Spleen (tissue), 11 donors: ENCODE data around the gene AKT1S1. TPM values are rescaled to one million over a fixed set of nuclear protein-coding genes. Genes with fewer than 3 reads are reported as not detected.

Experiments
- DNase-seq: peaks from one replicate; pipeline ENCODE4 v3.0.0-alpha.2; 2020
- H3K27ac ChIP-seq, 8 donors: fragments of 200-600 bp; sonication (generic) in 7 of 8; 1 replicate in 4 of 8; 2 replicates in 4 of 8; pipeline versions ENCODE4 v1.5.0 to v1.8.0; 2016 to 2021; ENCODE audit warnings: inconsistent platforms in 4 of 8, mild to moderate bottlenecking in 4 of 8, moderate library complexity in 1 of 8
- H3K27me3 ChIP-seq, 7 donors: fragments of 200-600 bp; sonication (generic) in 6 of 7; replicated peaks in 1 of 7; 1 replicate in 4 of 7; 2 replicates in 3 of 7; pipeline versions ENCODE4 v1.5.0 to v1.8.0; 2016 to 2021; ENCODE audit warnings: inconsistent platforms in 3 of 7, mild to moderate bottlenecking in 1 of 7
- H3K36me3 ChIP-seq, 6 donors: fragments of 200-600 bp; sonication (generic) in 5 of 6; 1 replicate in 4 of 6; 2 replicates in 2 of 6; pipeline versions ENCODE4 v1.5.0 to v1.8.0; 2016 to 2021; ENCODE audit warnings: inconsistent platforms in 2 of 6
- H3K4me1 ChIP-seq, 6 donors: fragments of 200-600 bp; sonication (generic) in 5 of 6; 1 replicate in 3 of 6; 2 replicates in 3 of 6; pipeline versions ENCODE4 v1.5.0 to v1.8.0; 2016 to 2021; ENCODE audit warnings: inconsistent platforms in 3 of 6
- H3K4me3 ChIP-seq, 8 donors: fragments of 200-600 bp; sonication (generic) in 7 of 8; 1 replicate in 4 of 8; 2 replicates in 4 of 8; pipeline versions ENCODE4 v1.5.0 to v1.8.0; 2016 to 2021; ENCODE audit warnings: inconsistent platforms in 4 of 8, mild to moderate bottlenecking in 4 of 8, moderate library complexity in 2 of 8
- H3K9me3 ChIP-seq, 8 donors: fragments of 200-600 bp; sonication (generic) in 7 of 8; 1 replicate in 4 of 8; 2 replicates in 4 of 8; pipeline versions ENCODE4 v1.5.0 to v1.8.0; 2016 to 2021; ENCODE audit warnings: inconsistent platforms in 4 of 8
- CTCF ChIP-seq, 11 experiments: fragments of 200-600 bp in 7 of 11; fragments of 450-650 bp in 4 of 11; sonication (generic) in 4 of 11; IDR thresholded peaks in 8 of 11; conservative IDR thresholded peaks in 3 of 11; 1 replicate in 7 of 11; 2 replicates in 4 of 11; pipeline versions ENCODE4 v1.4.0 to v1.8.0; 2016 to 2021; ENCODE audit warnings: antibody characterized with exemption in 11 of 11, inconsistent platforms in 4 of 11, mild to moderate bottlenecking in 1 of 11
- POLR2A ChIP-seq, 3 donors: fragments of 450-650 bp; IDR thresholded peaks; one replicate each; pipeline ENCODE4 v1.5.1; 2017; ENCODE audit warnings: antibody characterized with exemption in 3 of 3, mild to moderate bottlenecking in 1 of 3
- POLR2AphosphoS5 ChIP-seq, 3 donors: sonication (generic); formaldehyde crosslinking; IDR thresholded peaks; one replicate each; pipeline ENCODE4 v1.5.1; 2017; ENCODE audit warnings: antibody characterized with exemption in 3 of 3
- WGBS, 5 donors: extraction: QIAGEN DNeasy Blood & Tissue Kit in 3 of 5; methylation state at CpG; one replicate each; pipeline versions ENCODE4 v1.1.5 to v1.1.7; 2013 to 2018; 5-methylcytosine and 5-hydroxymethylcytosine counted together
- intact Hi-C: fragments of 100-400 bp; cut with DNase I; formaldehyde crosslinking; loops from one replicate; pipeline ENCODE4 v1.15.0; 2023; ENCODE audit warnings: low total_unique reads
- polyA plus RNA-seq, 3 donors: library from polyadenylated mRNA; stranded (reverse); fragments of 200-250 nt; gene quantifications; one replicate each; pipeline ENCODE4 v1.2.1, GENCODE V29; 2013
- total RNA-seq, 7 donors: library from RNA; depleted of rRNA in 3 of 7; stranded (reverse); fragments of >200 nt in 3 of 7; fragmentation: NEBNext Ultra II Directional in 4 of 7; extraction: Animal tissue kit (Norgen Biotek cat#: 25700) in 4 of 7; gene quantifications; one replicate each; pipeline versions ENCODE4 v1.1.0 to v1.2.1, GENCODE V29; 2016 to 2021
- donor health status: healthy with polysubstance abuse.
- donor health status: DM: no; HTN: no; CAD: no; lungs with moderate emphysema.
- donor health status: DM: no; HTN: no; CAD: no.
- donor health status: Bipolar disorder and iron deficiency.
- donor health status: healthy.
- donor health status: DM: no; HTN: no; CAD: no.
- donor health status: DM: yes; HTN: yes; CAD: no.

The AKT1S1 gene
- total and polyA plus RNA-seq, 10 donors: 8.7 to 27.8 (median 17.0) TPM

DNA sequence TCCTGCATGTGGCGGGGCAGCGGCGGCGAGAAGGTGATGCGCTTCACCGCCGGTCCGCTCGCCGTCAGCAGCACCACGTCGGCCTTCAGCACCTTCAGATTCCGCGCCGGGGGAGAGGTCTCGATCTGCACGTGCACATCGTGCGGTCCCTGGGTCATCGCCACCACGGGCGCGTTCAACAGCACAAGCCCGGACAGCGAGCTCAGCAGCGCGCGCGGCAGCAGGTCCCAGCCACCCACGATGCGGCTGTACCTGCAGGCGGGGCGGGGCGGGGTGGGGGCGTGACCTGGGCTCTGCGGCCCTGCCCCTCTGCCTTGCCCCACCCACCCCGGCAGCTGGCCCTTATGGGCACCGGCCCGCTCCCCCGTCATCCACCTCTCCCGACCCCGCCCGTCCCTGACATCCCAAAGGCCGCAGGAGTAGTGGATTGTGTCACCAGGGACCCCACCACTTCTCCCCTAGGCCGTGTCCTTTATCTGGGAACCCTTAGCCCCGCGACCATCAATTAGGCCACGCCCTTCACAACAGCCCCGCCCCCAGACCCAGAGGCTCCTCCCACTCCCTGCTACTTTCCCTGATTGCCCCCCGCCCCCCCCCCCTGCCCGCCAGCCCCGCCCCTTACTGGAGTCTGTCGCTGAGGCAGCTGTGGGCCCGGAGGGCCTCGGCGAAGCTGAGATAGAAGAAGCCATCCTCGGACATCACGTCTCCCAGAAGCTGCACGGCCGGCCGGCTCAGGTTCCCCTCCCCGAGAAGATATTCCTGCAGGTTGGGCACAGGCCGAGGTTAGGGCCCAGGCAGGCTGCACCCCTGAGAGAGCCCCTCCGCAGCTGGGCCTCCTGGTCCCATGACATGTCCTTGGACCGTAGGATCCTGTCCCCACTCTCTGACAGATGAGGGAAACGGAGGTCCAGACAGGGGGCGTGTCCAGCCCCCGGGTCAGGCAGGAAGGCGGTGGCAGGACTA, 13.5 kb upstream of the AKT1S1 start:
- peaks cover 2 to 51% (median 27%) of the 10 kb centered on the region in 6 donors for H3K4me1 ChIP-seq
- DNase-seq: peak; percentile 89
- H3K36me3 ChIP-seq: peaks cover 0 to 38% (median 2%) of the 10 kb centered on the region in 6 donors
- no peaks in the 10 kb centered on the region for H3K9me3 ChIP-seq
- intact Hi-C loops: no loop called here
- 11 to 26% (median 22%) methylated on average over 33 to 69 of the region's 69 CpGs for WGBS, 5 donors
- H3K4me3 ChIP-seq: peak overlapping the region; percentile 24 to 69 (median 46)
- peak; percentile 36 to 72 (median 47) for TF ChIP-seq POLR2AphosphoS5 (IDR thresholded peaks at IDR 0.05)
- no peak for TF ChIP-seq POLR2A (IDR thresholded peaks at IDR 0.05)
- TF ChIP-seq CTCF (IDR thresholded peaks at IDR 0.05 in 8 of 11, conservative IDR thresholded peaks at IDR 0.05 in 3 of 11): peak in 6 of 11 experiments; percentile 3 to 62 (median 46)
- peak overlapping the region in 4 of 8 donors; percentile 30 to 39 (median 32) for H3K27ac ChIP-seq
- peaks cover 0 to 10% (median 0%) of the 10 kb centered on the region in 7 donors for H3K27me3 ChIP-seq

- peak; percentile 92 for DNase-seq
- TF ChIP-seq POLR2AphosphoS5 (IDR thresholded peaks at IDR 0.05) (peak; percentile 75 to 91 (median 79)), CTCF (IDR thresholded peaks at IDR 0.05 in 8 of 11, conservative IDR thresholded peaks at IDR 0.05 in 3 of 11) (peak; percentile 64 to 88 (median 83)), POLR2A (IDR thresholded peaks at IDR 0.05) (no peak)
- H3K27ac ChIP-seq: peak overlapping the region in 4 of 8 donors; percentile 30 to 39 (median 32)
- peaks cover 0 to 46% (median 10%) of the 10 kb centered on the region in 6 donors for H3K36me3 ChIP-seq
- H3K4me3 ChIP-seq: peak overlapping the region; percentile 24 to 69 (median 46)
- H3K4me1 ChIP-seq: peaks cover 0 to 43% (median 24%) of the 10 kb centered on the region in 6 donors
- peaks cover 0 to 10% (median 0%) of the 10 kb centered on the region in 7 donors for H3K27me3 ChIP-seq
- H3K9me3 ChIP-seq: no peaks in the 10 kb centered on the region
- 27 to 90% (median 30%) methylated on average over 1 to 71 of the region's 71 CpGs for WGBS, 5 donors
- intact Hi-C loops: no loop called here
These were observed 12.7 kb upstream of the AKT1S1 start for GRCh38 chr19:49889687-49890348.

GRCh38 chr19:49889038-49889686, 12.0 kb upstream of the AKT1S1 start:
- H3K36me3 ChIP-seq: peaks cover 0 to 53% (median 17%) of the 10 kb centered on the region in 6 donors
- no peak for DNase-seq
- H3K4me1 ChIP-seq: peaks cover 0 to 41% (median 24%) of the 10 kb centered on the region in 6 donors
- WGBS, 5 donors: 89 to 94% (median 91%) methylated on average over 23 of the region's 23 CpGs
- H3K4me3 ChIP-seq: no peak overlapping the region
- TF ChIP-seq POLR2AphosphoS5 (IDR thresholded peaks at IDR 0.05) (no peak), POLR2A (IDR thresholded peaks at IDR 0.05) (no peak), CTCF (IDR thresholded peaks at IDR 0.05 in 8 of 11, conservative IDR thresholded peaks at IDR 0.05 in 3 of 11) (no peak)
- peaks cover 0 to 10% (median 0%) of the 10 kb centered on the region in 7 donors for H3K27me3 ChIP-seq
- intact Hi-C loops: no loop called here
- H3K9me3 ChIP-seq: no peaks in the 10 kb centered on the region
- no peak overlapping the region for H3K27ac ChIP-seq
